ENCODE data around the gene HELZ.
"Not testable (repeated sequence)": the region's sequence is repeated elsewhere in the genome, so short reads cannot be mapped to it uniquely, and the experiment has no call there.

Gene HELZ

DNA sequence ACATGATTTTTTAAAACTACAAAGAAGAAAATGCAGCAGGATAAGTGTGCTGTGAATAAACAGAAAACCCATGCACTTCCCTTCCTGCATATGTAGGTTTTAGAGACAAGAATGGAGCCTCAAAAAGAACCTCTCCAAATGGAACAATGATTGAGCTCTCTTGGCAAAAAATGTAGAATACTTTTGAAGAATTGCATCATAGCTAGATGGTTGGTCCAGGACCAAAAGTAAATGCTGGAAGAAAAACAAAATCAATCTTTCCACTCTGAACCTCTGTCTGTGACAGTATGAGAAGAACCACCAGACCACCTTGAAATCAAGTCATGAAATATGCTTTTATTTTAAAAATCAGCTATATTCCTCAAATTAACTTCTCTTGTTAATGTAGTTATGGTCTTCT is 17.5 kb downstream of the HELZ start:
- no peak for DNase-seq

DNA sequence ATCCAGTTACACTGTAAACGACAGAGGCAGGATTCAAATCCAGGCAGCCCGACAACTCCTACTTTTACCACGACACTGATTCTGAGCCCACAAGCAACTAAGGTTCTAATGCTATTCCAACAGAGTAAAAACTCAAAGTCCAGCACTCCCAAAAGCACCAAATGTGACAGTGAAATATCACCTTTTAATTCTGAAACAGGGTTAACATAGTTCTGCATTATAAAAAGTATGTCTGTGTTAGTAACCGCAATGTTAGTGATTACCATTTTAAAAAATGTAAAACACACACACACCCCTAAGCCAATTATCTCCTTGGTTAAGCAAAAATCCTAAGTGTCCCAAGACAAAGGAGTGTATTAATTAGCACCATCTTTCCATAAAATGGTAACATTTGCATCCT is 19.7 kb downstream of the HELZ start:
- no peak for DNase-seq

DNA sequence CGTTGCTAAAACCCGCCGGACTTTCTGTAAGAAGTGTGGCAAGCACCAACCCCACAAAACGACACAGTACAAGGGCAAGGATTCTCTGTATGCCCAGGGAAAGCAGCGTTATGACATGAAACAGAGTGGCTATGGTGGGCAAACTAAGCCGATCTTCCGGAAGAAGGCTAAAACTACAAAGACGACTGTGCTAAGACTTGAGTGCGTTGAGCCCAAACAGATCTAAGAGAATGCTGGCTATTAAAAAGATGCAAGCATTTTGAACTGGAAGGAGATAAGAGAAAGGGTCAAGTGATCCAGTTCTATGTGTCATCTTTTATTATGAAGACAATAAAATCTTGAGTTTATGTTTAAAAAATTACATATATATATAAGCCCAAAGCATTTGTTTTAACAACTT is 20.3 kb downstream of the HELZ start:
- no peak for DNase-seq

- no peak for DNase-seq
Observed at GRCh38 chr17:67223924-67224323, 21.1 kb downstream of the HELZ start.

DNA sequence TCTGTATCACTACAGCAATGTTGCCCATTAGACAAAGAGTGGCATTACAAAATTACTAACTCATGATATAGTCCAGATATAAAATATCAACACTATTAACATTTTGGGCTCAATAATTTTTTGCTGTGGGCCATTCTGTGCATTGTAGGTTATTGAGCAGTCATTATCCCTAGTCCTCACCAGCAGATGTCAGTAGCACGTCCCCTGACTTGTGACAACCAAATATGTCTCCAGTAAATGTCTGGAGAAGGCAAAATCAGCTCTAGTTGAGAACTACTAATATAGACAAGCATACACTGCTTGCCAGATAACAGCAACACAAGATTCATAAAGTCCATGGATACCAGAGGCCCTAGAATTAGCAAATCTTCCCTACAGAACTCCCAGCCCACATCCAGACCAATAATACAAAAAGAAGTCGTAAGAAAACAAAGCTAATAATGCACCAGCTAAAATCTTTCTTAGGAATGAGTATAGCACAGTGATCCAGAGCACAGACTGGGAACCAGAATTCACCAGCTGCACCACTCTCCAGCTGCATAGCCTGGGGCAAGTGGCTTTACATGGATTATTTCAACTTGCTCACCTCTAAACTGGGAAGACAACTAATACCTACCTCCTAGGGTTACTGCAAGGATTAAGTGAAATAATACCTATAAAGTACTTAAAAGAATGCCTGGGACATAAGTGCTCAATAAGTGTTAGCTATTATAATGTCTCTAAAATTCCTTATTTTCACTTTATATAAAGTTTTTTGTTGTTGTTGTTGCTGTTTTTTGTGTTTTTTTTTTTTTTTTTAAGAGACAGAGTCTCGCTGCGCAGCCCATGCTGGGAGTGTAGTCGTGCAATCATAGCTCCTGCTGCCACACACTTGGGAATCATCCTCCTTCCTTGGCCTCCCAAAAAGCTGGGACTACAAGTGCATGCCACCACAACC is 23.7 kb downstream of the HELZ start:
- no peak for DNase-seq

DNA sequence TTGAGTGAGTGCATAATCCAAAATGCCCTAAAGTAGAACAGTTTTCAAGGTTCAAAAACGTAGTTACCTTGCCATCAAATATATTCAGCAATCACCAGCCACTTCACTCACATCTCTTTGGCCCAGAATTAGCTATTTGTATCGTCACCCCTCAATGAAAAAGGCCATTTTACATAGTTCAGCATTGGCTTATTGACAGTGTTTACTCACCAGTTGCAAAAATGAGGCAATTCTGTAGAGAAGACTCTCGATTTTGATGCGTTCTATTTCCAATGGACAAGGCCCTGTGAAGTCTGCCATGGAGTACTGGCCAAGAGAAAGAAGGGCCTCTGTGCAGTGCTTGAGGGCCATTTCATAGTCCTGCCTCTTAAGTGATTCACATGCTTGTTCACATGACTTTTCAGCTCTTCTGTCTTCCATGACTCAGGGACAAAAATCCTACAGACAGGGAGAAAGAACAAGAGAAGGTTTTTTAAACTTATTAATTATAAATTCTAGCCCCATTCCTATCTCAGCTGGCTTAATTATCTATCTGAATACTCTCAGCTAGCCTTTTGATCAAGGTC is 26.5 kb downstream of the HELZ start:
- DNase-seq: no peak

- DNase-seq: no peak
Observed at GRCh38 chr17:67217446-67217845, 27.6 kb downstream of the HELZ start.

DNA sequence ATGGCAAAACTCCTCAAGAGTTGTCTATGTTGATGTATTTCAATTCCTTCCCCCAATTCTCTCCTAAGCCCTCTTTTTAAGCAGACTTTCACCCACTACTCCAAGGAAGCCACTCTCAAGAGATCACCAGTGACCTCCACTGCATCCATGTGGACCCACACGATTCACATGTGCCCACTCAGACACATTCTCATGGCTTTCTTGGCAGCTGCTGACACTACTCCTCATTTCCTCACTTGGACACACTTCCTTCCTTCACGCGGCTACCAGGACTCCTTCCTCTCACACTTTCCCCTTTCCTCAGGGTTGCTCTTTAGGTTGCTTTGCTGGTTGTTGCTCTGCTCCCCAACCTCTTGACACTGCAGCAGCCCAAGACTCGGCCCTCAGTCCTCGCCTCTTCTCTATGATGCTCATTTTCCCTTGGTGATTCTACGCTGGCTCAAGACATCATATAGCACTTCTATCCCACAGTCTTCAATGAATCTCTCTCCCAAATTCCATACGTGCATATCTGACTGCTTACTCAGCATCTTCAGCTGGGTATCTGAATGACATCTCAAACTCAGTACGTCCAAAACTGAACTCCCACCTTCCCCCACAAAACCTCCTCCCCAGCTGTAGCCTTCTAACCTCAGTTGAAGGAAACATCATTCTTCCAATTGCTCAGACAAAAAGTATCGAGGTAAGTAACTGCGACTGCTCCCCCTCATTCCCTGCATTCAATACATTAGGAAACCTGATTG is 28.2 kb downstream of the HELZ start:
- DNase-seq: no peak

DNA sequence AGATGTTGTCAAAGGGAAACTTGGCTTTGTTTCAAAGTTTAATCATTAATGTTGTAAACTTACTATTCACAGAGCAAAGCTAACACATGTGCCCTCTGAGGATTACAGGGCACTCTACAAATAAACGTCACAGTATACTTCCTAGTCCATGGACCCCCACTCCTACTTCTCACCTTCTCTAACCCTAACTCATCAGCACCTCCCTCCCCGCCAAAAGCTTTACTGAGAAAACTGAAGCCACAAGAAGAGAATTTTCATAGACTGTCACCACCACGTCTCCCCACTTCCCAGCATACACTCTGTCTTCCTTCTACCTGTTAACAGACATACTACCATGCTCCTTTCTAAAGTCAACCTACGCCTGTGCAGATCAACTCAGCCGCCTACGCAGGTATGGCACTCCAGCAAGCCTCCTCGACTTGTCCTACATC is 29.0 kb downstream of the HELZ start:
- no peak for DNase-seq

DNA sequence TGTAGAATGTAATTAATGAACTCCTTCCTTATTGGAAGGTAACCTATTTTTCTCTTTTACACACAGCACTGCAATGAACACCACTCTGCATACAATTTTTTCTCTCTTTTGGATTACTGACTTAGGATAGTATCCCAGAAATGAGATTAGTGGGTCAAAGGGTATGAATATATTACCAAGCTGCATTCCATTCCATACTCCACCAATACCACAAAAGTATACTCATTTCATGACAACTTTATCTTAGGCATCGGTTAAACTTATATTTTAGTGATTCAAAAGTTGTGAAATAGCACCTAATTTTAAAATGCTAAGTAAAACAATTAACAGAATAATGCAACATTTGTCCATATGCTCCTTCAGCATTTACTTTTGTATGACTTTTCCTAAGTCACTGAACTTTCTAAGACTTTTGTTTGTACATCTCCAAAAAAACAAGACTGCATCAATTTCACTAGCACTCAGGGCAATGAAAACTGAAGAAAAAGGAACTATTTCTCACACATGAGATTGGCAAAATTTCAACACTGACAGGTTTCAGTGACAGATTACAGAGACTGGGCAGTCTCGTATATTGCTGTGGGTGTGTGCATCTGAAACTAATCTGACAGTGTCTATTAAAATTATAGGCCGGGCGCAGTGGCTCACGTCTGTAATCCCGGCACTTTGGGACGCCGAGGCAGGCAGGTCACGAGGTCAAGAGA is 32.1 kb downstream of the HELZ start:
- no peak for DNase-seq

- no peak for DNase-seq
Observed at GRCh38 chr17:67212231-67212630, 32.8 kb downstream of the HELZ start.

- DNase-seq: no peak
Observed at GRCh38 chr17:67211742-67212141, 33.3 kb downstream of the HELZ start.

GRCh38 chr17:67210915-67211314 is 34.1 kb downstream of the HELZ start:
- DNase-seq: no peak

DNA sequence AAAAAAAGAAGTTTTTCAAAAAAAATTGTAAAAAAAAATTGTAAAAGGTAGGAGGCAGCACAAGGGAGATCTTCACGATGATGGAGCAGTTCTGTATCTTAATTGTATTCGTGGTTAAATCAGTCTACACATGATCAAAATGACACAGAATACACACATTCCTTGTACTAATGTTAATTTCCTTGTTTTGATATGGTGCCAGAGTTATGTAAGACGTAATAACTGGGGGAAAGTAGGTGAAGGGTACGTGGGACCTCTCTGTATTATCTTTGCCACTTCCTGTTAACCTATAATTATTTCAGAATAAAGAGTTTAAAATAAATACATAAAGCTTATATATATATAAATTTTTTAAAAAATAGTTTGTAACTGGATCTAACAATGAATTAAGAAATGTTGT is 36.8 kb downstream of the HELZ start:
- no peak for DNase-seq

GRCh38 chr17:67203818-67204217 is 41.2 kb downstream of the HELZ start:
- no peak for DNase-seq

DNA sequence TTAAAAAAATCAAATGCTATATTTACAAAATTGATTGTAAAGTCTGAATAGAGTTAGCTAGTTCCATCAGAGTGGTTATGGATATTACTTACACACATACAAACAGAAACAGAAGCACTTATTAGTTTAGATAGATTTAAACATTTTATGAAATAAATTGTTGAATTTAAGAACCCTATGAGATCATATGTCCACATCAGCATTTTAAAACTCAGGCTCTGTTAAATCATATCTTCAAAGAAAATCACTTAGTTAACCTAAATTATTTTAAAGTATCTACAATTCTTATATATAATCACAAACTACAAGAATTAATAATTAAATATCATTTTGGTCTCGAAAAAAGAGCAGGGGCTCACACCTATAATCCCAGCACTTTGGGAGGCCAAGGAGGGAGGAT is 42.5 kb downstream of the HELZ start:
- DNase-seq: no peak

DNA sequence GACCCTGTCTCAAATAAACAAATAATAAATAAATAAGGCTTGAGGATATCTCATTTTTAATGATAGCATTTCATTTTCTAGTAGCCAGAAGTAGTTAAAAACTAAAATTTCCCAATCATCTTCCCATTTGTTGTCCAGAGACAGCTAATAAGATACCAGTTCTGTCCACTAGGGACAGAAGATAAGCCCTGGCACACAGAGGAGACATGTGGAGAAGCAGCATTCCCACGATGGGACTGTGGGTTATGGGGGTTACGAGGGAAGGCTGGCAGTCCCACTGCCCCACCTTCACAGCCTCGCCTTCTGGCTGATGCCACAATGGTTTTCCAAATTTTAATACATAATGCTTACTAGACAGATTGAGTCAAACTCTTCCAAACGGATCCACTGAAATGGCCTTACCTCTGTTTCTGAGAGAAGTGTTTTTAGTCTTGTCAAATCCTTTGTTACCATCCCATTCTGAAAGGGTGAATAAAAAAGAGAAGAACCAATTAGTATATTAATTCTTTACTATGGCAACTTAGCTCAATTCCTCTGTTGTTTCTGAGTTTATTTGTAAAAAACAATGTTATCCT is 44.2 kb downstream of the HELZ start:
- DNase-seq: no peak

DNA sequence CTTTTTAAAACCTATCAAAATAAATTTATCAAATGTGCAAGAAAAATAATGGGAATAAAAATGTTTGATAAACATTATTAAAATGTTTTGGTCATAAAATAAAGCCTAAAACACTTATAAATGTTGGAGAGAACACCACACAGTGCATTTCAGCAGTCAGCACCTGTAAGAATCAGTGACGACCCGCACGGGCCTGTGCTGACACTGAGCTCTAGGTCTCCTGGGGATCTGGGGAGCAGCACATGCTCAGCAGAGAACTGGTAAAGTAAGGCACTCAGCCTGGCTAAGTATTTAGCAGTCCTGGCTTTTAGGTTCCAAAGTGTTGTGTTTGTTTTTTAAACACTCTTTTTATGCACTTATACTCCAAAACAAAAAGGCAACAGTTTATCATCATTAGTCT is 46.9 kb downstream of the HELZ start:
- DNase-seq: no peak

DNA sequence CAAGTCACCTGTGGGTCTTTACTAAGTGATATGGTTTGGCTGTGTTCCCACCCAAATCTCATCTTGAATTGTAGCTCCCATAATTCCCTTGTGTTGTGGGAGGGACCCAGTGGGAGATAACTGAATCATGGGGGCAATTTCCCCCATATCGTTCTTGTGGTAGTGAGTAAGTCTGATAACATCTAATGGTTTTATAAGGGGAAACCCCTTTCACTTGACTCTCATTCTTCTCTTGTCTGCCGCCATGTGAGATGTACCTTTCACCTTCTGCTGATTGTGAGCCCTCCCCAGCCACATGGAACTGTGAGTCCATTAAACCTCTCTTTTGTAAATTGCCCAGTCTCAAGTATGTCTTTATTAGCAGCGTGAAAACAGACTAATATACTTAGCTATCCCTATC is 48.0 kb downstream of the HELZ start:
- not testable (repeated sequence) for DNase-seq

GRCh38 chr17:67196422-67196821 is 48.6 kb downstream of the HELZ start:
- no peak for DNase-seq

DNA sequence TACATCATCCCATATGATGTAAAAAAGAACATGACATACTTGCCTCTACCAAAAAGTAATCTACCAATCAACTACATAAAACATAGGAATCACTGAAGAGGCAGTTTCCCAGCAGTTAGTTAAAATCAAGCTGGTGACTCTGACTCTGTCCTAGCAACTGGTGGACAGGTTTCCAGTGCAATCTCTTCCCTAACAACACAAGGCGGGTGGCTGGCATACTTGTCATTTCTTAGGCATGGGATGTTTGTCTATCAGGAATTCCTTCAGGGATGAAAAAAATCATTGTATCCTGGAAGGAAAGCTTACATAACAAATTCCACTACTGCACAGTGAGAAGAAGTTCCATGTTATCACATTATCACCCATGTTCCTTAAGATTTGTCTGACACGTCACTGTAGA is 50.9 kb downstream of the HELZ start:
- DNase-seq: no peak

GRCh38 chr17:67187927-67188326 is 57.1 kb downstream of the HELZ start:
- DNase-seq: no peak

DNA sequence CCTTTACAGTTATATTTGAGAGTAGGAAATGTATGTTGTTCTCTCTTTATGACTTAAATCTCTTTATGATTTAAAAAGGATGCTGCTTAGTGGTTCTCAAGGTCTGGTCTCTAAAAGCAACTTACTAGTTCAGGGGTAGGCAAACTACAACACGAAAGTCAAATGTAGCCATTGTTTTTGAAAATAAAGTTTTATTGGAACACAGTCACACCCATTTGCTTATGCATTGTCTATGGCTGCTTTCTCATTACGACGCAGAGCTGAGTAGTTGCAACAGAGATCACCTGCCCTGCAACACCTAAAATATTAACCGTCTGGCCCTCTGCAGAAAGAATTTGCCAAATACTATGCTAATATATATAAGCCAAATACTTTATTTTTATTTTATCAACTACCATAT is 58.2 kb downstream of the HELZ start:
- DNase-seq: no peak

All from NCI-H2081 treated with DMSO at 0.1 percent for 48 hours (cell line).